IPS-20b (cell line): ENCODE results near the gene MYO1A.
"Not testable (repeated sequence)": the region's sequence is repeated elsewhere in the genome, so short reads cannot be mapped to it uniquely, and the experiment has no call there.

ENCODE experiments used
- H3K27ac ChIP-seq: one replicate; pipeline ENCODE4 v1.5.1; 2013; ENCODE audit warnings: low read length
- H3K27me3 ChIP-seq: 2 replicates; pipeline ENCODE4 v1.6.1; 2013; ENCODE audit warnings: mild to moderate bottlenecking, low read length, inconsistent platforms; ENCODE audit not compliant: insufficient read depth
- H3K36me3 ChIP-seq: 2 replicates; pipeline ENCODE4 v1.6.1; 2013; ENCODE audit warnings: low read depth, mild to moderate bottlenecking, inconsistent platforms, low read length, moderate library complexity; ENCODE audit not compliant: insufficient read depth
- H3K4me1 ChIP-seq: 2 replicates; pipeline ENCODE4 v1.6.1; 2013; ENCODE audit warnings: mild to moderate bottlenecking, control low read depth, inconsistent platforms, low read length, moderate library complexity; ENCODE audit not compliant: insufficient read depth
- H3K4me3 ChIP-seq: 2 replicates; pipeline ENCODE4 v1.5.1; 2013; ENCODE audit warnings: mild to moderate bottlenecking, low read length, inconsistent platforms
- H3K9ac ChIP-seq: 2 replicates; pipeline ENCODE4 v1.6.1; 2013; ENCODE audit warnings: low read depth, mild to moderate bottlenecking, inconsistent platforms, low read length, moderate library complexity
- H3K9me3 ChIP-seq: 2 replicates; pipeline ENCODE4 v1.6.1; 2013; ENCODE audit warnings: mild to moderate bottlenecking, low read depth, low read length, inconsistent platforms; ENCODE audit not compliant: insufficient read depth

MYO1A gene

GRCh38 chr12:57057067-57057751 is 7.3 kb upstream of the MYO1A start:
- Histone ChIP-seq H3K9me3 (0 out of 2 replicates have a peak, but pooled peaks cover 2% of the 10 kb centered on the region), H3K27ac (no peak overlapping the region), H3K4me3 (no peak overlapping the region), H3K27me3 (no peaks in the 10 kb centered on the region), H3K36me3 (peaks cover 59% of the 10 kb centered on the region), H3K4me1 (no peaks in the 10 kb centered on the region), H3K9ac (no peak overlapping the region)

- Histone ChIP-seq H3K36me3 (peaks cover 51% of the 10 kb centered on the region), H3K9ac (no peak overlapping the region), H3K27me3 (no peaks in the 10 kb centered on the region), H3K4me3 (no peak overlapping the region), H3K9me3 (0 out of 2 replicates have a peak, but pooled peaks cover 2% of the 10 kb centered on the region), H3K4me1 (no peaks in the 10 kb centered on the region), H3K27ac (no peak overlapping the region)
These were observed 5.9 kb upstream of the MYO1A start for GRCh38 chr12:57055824-57056223.

- not testable (repeated sequence) for H3K9me3 ChIP-seq, H3K27me3 ChIP-seq, H3K27ac ChIP-seq, H3K4me3 ChIP-seq, H3K4me1 ChIP-seq, H3K9ac ChIP-seq
- H3K36me3 ChIP-seq = peaks cover 32% of the 10 kb centered on the region
These were observed 4.0 kb upstream of the MYO1A start for GRCh38 chr12:57053901-57054300.

GRCh38 chr12:57053146-57053545 is 3.2 kb upstream of the MYO1A start:
- H3K9me3 ChIP-seq, H3K4me3 ChIP-seq, H3K27ac ChIP-seq, H3K27me3 ChIP-seq, H3K4me1 ChIP-seq, H3K9ac ChIP-seq: not testable (repeated sequence)
- H3K36me3 ChIP-seq = peaks cover 25% of the 10 kb centered on the region

DNA sequence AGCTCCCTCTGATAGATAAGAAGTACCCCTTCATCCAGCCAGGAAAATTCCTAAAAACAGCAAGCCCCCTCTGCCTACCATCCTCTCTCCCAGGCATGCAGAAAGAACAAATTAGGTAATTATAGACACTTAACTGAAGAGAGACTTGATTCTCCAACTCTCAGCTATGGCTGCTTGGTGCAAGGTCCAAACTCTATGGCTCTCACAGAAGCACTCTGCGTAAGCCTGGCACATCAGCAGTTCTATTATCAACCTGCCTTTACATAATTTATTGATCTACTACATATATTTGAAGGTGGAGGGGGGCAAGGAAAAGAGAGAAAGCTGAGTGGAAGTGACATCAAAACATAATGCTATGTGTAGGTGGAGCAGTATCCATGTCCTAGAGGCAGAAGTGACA is 1.1 kb upstream of the MYO1A start:
- H3K4me1 ChIP-seq = no peaks in the 10 kb centered on the region
- H3K9me3 ChIP-seq = 0 out of 2 replicates have a peak, but pooled peaks cover 2% of the 10 kb centered on the region
- H3K36me3 ChIP-seq = peaks cover 4% of the 10 kb centered on the region; the same call in 1 of the 2 replicates
- no peak overlapping the region for H3K27ac ChIP-seq
- no peak overlapping the region for H3K9ac ChIP-seq
- H3K4me3 ChIP-seq = no peak overlapping the region
- no peaks in the 10 kb centered on the region; the same call in 1 of the 2 replicates for H3K27me3 ChIP-seq

GRCh38 chr12:57049119-57049446 is 846 bp downstream of the MYO1A start:
- H3K27ac ChIP-seq = no peak overlapping the region

GRCh38 chr12:57048423-57049118 is 1.4 kb downstream of the MYO1A start:
- no peaks in the 10 kb centered on the region for H3K36me3 ChIP-seq
- no peaks in the 10 kb centered on the region for H3K9me3 ChIP-seq
- H3K9ac ChIP-seq = no peak overlapping the region
- H3K4me3 ChIP-seq = no peak overlapping the region
- no peaks in the 10 kb centered on the region for H3K4me1 ChIP-seq
- H3K27ac ChIP-seq = no peak overlapping the region
- H3K27me3 ChIP-seq = no peaks in the 10 kb centered on the region; the same call in 1 of the 2 replicates

More at GRCh38 chr12:57049119-57049446, 846 bp downstream of the MYO1A start:
- no peaks in the 10 kb centered on the region for H3K9me3 ChIP-seq
- no peaks in the 10 kb centered on the region; the same call in 1 of the 2 replicates for H3K27me3 ChIP-seq
- no peak overlapping the region for H3K4me3 ChIP-seq
- H3K9ac ChIP-seq = no peak overlapping the region
- no peaks in the 10 kb centered on the region for H3K36me3 ChIP-seq
- no peaks in the 10 kb centered on the region for H3K4me1 ChIP-seq

DNA sequence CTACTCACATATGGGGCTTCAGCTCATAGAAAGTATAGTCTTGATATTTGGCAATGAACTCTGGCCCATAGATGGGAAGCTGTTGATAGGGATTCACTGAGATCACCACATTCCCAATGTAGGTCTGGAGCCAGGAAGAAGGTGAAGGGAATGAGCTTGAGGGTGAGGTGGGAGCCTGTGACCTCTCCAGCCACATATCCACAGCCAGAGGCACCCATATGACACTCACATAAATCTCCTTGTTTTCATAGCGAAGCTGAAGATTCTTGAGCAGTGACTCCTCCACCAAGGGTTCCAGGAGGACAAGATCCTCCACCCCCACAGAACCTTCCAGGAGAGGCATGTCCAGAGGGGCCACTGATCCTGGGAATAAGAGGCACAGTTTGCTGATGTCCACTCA is 1.9 kb downstream of the MYO1A start:
- H3K27ac ChIP-seq = no peak overlapping the region
- H3K4me1 ChIP-seq = no peaks in the 10 kb centered on the region
- H3K27me3 ChIP-seq = no peaks in the 10 kb centered on the region; the same call in 1 of the 2 replicates
- no peak overlapping the region for H3K9ac ChIP-seq
- H3K4me3 ChIP-seq = no peak overlapping the region
- H3K36me3 ChIP-seq = no peaks in the 10 kb centered on the region
- no peaks in the 10 kb centered on the region for H3K9me3 ChIP-seq

DNA sequence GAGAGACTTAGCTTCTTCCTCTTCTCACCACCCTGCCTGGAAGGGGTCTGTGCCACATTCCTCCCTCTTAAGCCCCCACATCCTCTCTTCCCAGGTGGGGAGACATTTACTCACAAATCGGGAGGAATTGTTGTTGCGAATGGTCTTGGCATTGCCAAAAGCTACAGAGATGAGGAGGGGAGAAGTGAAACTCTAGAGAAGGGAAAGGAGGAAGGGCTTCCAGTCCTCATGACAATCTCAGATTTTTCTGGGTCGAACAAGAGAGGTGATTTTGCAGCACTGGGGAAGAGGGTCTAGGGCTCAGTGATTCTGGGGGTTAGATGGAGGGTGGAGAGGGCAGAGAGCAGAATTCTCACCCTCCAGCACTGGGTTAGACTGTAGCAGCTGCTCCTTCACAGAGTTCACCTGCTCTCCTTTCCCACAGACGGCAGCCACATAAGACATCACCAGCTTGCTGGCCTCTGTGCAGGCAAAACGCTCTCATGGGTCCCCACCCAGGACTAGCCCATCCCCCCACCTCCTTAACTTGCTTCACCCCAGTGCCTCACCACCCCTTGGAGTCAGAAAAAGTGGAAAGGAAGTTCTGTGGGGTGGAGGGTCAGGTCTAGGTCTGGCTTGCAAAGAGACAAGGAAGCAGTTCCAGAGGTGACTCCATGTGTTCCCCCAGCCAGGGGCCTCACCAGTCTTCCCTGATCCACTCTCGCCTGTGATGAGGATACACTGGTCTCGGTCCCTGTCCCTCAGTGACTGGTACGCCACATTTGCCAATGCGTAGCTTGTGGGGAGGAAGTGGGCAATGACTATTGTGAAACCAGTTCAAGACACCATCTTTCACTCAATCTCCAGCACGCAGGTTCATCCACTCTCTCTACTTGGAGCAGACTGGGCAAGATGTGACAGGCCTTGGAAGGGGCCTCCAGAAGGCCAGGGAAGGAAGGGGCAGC is 2.7 kb downstream of the MYO1A start:
- Histone ChIP-seq H3K9me3 (no peaks in the 10 kb centered on the region), H3K4me3 (no peak overlapping the region), H3K4me1 (no peaks in the 10 kb centered on the region), H3K9ac (no peak overlapping the region), H3K27me3 (no peaks in the 10 kb centered on the region; the same call in 1 of the 2 replicates), H3K27ac (no peak overlapping the region), H3K36me3 (no peaks in the 10 kb centered on the region)

GRCh38 chr12:57046086-57046791 is 3.7 kb downstream of the MYO1A start:
- Histone ChIP-seq H3K27ac (no peak overlapping the region), H3K4me3 (no peak overlapping the region), H3K9ac (no peak overlapping the region), H3K4me1 (no peaks in the 10 kb centered on the region), H3K27me3 (no peaks in the 10 kb centered on the region; the same call in 1 of the 2 replicates), H3K36me3 (no peaks in the 10 kb centered on the region), H3K9me3 (no peaks in the 10 kb centered on the region)

DNA sequence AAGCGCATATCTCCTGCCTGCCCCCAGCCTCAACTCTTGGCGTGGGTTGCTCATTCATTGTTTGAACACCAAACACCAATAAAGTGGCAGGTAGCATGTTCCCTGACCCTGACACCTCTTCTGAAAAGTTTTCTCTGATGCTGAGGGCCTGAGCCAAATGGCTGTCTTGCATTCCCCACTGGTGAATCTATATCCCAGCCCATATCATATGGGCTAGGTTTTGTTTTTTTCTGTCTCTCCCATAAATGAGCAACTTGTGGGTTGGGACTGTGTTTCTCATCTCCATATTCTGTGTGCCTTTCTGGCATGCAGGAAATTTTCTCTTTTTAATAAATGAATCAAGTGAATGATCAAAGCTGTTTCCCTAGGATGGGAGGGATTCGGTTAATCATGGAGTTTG is 5.0 kb downstream of the MYO1A start:
- no peaks in the 10 kb centered on the region for H3K9me3 ChIP-seq
- H3K27ac ChIP-seq = no peak overlapping the region
- no peaks in the 10 kb centered on the region for H3K36me3 ChIP-seq
- H3K27me3 ChIP-seq = no peaks in the 10 kb centered on the region; the same call in 1 of the 2 replicates
- no peak overlapping the region for H3K4me3 ChIP-seq
- no peak overlapping the region for H3K9ac ChIP-seq
- no peaks in the 10 kb centered on the region for H3K4me1 ChIP-seq
